Esophagus (tissue), 2 donors: ENCODE measurements around the gene NACAD. TPM values are rescaled to one million over a fixed set of nuclear protein-coding genes. Genes with fewer than 3 reads are reported as not detected.

Experiments
- H3K27ac ChIP-seq, 2 donors: one replicate each; pipeline ENCODE4 v1.5.1; 2013; ENCODE audit warnings: low read depth in 2 of 2, mild to moderate bottlenecking in 2 of 2, inconsistent platforms in 1 of 2, low read length in 1 of 2, moderate library complexity in 1 of 2
- H3K27me3 ChIP-seq, 2 donors: one replicate each; pipeline ENCODE4 v1.6.1; 2013; ENCODE audit warnings: low read length in 2 of 2, control low read depth in 1 of 2, mild to moderate bottlenecking in 1 of 2; ENCODE audit not compliant: insufficient read depth in 2 of 2, control insufficient read depth in 1 of 2
- H3K36me3 ChIP-seq, 2 donors: one replicate each; pipeline ENCODE4 v1.6.1; 2013; ENCODE audit warnings: low read length in 1 of 2; ENCODE audit not compliant: control insufficient read depth in 2 of 2, insufficient read depth in 2 of 2
- H3K4me1 ChIP-seq, 2 donors: one replicate each; pipeline ENCODE4 v1.6.1; 2013; ENCODE audit warnings: low read length in 1 of 2; ENCODE audit not compliant: control insufficient read depth in 2 of 2, insufficient read depth in 2 of 2
- H3K4me3 ChIP-seq, 2 donors: one replicate each; pipeline ENCODE4 v1.5.1; 2013; ENCODE audit warnings: low read length in 2 of 2, mild to moderate bottlenecking in 2 of 2, low read depth in 1 of 2, moderate library complexity in 1 of 2
- H3K9me3 ChIP-seq, 2 donors: one replicate each; pipeline ENCODE4 v1.6.1; 2013; ENCODE audit warnings: mild to moderate bottlenecking in 2 of 2, low read depth in 1 of 2, low read length in 1 of 2, moderate library complexity in 1 of 2; ENCODE audit not compliant: control insufficient read depth in 2 of 2, insufficient read depth in 1 of 2
- WGBS, 2 donors: extraction: QIAGEN DNeasy Blood & Tissue Kit; methylation state at CpG; one replicate each; pipeline ENCODE4 v1.1.7; 2013; 5-methylcytosine and 5-hydroxymethylcytosine counted together
- polyA plus RNA-seq, 2 donors: library from polyadenylated mRNA; stranded (reverse); fragments of 200-250 nt; gene quantifications; one replicate each; pipeline ENCODE4 v1.2.3, GENCODE V29; 2013
- donor health status: healthy with polysubstance abuse.
- donor health status: Bipolar disorder and iron deficiency.

Gene NACAD
- polyA plus RNA-seq, 2 donors, result 0.37 to 0.65 TPM

GRCh38 chr7:45092931-45093235 lies 4.1 kb upstream of the NACAD start:
- Histone ChIP-seq H3K9me3 (no peaks in the 10 kb centered on the region), H3K27me3 (no peaks in the 10 kb centered on the region), H3K4me3 (no peak overlapping the region), H3K36me3 (no peaks in the 10 kb centered on the region), H3K27ac (no peak overlapping the region), H3K4me1 (peaks cover 0 to 4% of the 10 kb centered on the region in 2 donors)
- WGBS, 2 donors, result 70 to 78% methylated on average over 3 of the region's 3 CpGs

- Histone ChIP-seq H3K4me3 (no peak overlapping the region), H3K36me3 (no peaks in the 10 kb centered on the region), H3K9me3 (no peaks in the 10 kb centered on the region), H3K4me1 (peaks cover 0 to 4% of the 10 kb centered on the region in 2 donors), H3K27me3 (no peaks in the 10 kb centered on the region), H3K27ac (no peak overlapping the region)
- 63% methylated on average over 7 of the region's 7 CpGs for WGBS, 2 donors
Observed at GRCh38 chr7:45092100-45092930, 3.5 kb upstream of the NACAD start.

GRCh38 chr7:45089341-45089891 lies 647 bp upstream of the NACAD start:
- peak overlapping the region; percentile 48 for H3K4me3 ChIP-seq
- H3K27me3 ChIP-seq, result no peaks in the 10 kb centered on the region
- H3K9me3 ChIP-seq, result no peaks in the 10 kb centered on the region
- peaks cover 0 to 4% of the 10 kb centered on the region in 2 donors for H3K4me1 ChIP-seq
- 2 to 4% methylated on average over 21 to 22 of the region's 22 CpGs for WGBS, 2 donors
- H3K36me3 ChIP-seq, result no peaks in the 10 kb centered on the region
- H3K27ac ChIP-seq, result peak overlapping the region; percentile 47 to 51

GRCh38 chr7:45088146-45088701 lies 545 bp downstream of the NACAD start:
- no peaks in the 10 kb centered on the region for H3K27me3 ChIP-seq
- H3K4me3 ChIP-seq, result peak overlapping the region; percentile 32 to 48
- H3K36me3 ChIP-seq, result no peaks in the 10 kb centered on the region
- no peaks in the 10 kb centered on the region for H3K9me3 ChIP-seq
- 40 to 49% methylated on average over 29 of the region's 29 CpGs for WGBS, 2 donors
- peak overlapping the region; percentile 43 to 66 for H3K27ac ChIP-seq
- peaks cover 0 to 4% of the 10 kb centered on the region in 2 donors for H3K4me1 ChIP-seq

GRCh38 chr7:45087301-45088145 lies 1.2 kb downstream of the NACAD start:
- 87 to 89% methylated on average over 6 of the region's 6 CpGs for WGBS, 2 donors
- H3K4me3 ChIP-seq, result no peak overlapping the region
- H3K27ac ChIP-seq, result peak overlapping the region in 1 of 2 donors; percentile 43
- H3K36me3 ChIP-seq, result no peaks in the 10 kb centered on the region
- peaks cover 0 to 4% of the 10 kb centered on the region in 2 donors for H3K4me1 ChIP-seq
- no peaks in the 10 kb centered on the region for H3K9me3 ChIP-seq
- no peaks in the 10 kb centered on the region for H3K27me3 ChIP-seq

- Histone ChIP-seq H3K27me3 (no peaks in the 10 kb centered on the region), H3K36me3 (no peaks in the 10 kb centered on the region), H3K9me3 (no peaks in the 10 kb centered on the region), H3K4me1 (peaks cover 0 to 4% of the 10 kb centered on the region in 2 donors), H3K4me3 (no peak overlapping the region), H3K27ac (no peak overlapping the region)
- WGBS, 2 donors, result 81 to 84% methylated on average over 15 of the region's 15 CpGs
Observed at GRCh38 chr7:45086331-45087065, 2.3 kb downstream of the NACAD start.

- 79 to 88% methylated on average over 22 to 23 of the region's 23 CpGs for WGBS, 2 donors
- Histone ChIP-seq H3K36me3 (no peaks in the 10 kb centered on the region), H3K4me3 (no peak overlapping the region), H3K27me3 (no peaks in the 10 kb centered on the region), H3K4me1 (peaks cover 0 to 4% of the 10 kb centered on the region in 2 donors), H3K27ac (no peak overlapping the region), H3K9me3 (no peaks in the 10 kb centered on the region)
Observed at GRCh38 chr7:45085619-45086200, 3.1 kb downstream of the NACAD start.

- Histone ChIP-seq H3K27me3 (no peaks in the 10 kb centered on the region), H3K4me3 (no peak overlapping the region), H3K9me3 (no peaks in the 10 kb centered on the region), H3K27ac (no peak overlapping the region), H3K36me3 (no peaks in the 10 kb centered on the region), H3K4me1 (peaks cover 0 to 4% of the 10 kb centered on the region in 2 donors)
- WGBS, 2 donors, result 78% methylated on average over 22 to 24 of the region's 24 CpGs
Observed at GRCh38 chr7:45084901-45085618, 3.7 kb downstream of the NACAD start.
